GM12864 (cell line): ENCODE results near the gene MPRIP.

Experiments
- DNase-seq: peaks from one replicate; pipeline ENCODE4 v3.0.0-alpha.2; 2011; ENCODE audit warnings: low read depth
- H3K4me3 ChIP-seq: 2 replicates; pipeline ENCODE4 v1.5.1; 2011; ENCODE audit warnings: mild to moderate bottlenecking, low read depth, low read length, control low read depth
- CTCF ChIP-seq: IDR thresholded peaks from 2 replicates; pipeline ENCODE4 v1.5.1; 2011; ENCODE audit warnings: low read depth, mild to moderate bottlenecking, moderate library complexity, low read length, control low read depth, inconsistent platforms; ENCODE audit errors: missing control alignments

Gene MPRIP

DNA sequence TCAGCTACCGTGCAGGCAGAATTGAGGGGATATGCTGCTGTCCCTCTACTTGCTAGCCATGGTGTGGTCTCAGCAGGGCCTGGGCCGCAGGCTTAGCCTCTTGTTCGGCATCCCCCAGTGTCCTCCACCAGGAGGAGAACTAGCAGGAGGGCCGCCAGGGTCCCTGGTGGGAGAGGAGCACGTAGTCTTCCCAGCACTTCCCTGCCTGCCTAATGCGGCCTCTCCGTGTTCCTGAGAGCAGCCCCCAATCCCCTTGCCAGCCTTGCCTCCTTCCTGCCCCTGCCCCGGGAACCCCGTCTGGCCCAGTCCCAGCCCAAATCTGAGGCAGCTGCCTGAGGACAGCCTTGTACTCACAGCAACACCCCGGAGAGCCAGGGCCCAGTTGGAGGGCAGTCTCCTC lies 125.7 kb downstream of the MPRIP start:
- DNase-seq = no peak
- TF ChIP-seq CTCF = no peak
- no peak overlapping the region for H3K4me3 ChIP-seq

DNA sequence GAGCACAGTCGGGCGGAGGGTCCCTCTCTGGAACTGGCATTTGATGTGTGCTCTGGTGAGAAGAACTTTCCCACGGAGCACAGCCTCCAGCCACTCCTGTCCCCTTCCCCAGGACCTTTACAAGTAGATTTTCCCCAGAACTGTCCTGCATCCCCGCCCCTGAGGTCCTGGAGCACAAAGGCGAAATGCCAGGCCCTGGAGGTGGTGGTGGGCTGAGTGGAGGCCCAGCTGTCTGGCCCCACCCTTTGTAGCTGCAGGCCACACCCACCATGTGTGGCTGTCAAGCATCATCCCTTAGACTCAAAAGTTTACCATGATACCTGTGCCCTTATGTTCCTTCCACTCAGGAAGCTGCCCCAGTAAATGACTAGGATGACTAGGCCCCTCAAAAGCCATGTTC lies 126.1 kb downstream of the MPRIP start:
- TF ChIP-seq CTCF = no peak
- no peak for DNase-seq
- no peak overlapping the region for H3K4me3 ChIP-seq

DNA sequence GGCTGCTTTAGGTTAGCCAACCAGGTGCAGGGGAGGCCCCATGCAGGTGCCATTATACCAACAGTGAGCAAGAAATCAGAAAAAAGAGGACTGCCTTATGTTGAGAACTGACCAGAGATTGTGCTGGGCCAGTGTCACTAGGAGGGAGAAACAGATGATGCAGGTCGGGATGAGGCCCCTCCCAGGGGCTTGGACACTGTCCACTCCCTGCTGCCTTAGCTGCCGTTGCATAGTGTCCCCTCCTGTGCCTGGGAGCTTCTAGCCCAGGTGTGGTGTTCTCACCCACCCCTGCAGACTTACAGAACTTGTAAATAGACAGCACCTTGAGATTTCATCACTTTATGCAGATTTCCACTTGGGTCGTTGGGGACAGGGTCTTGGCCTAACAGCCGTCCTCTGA lies 127.1 kb downstream of the MPRIP start:
- no peak for DNase-seq
- TF ChIP-seq CTCF = no peak
- H3K4me3 ChIP-seq = no peak overlapping the region

- no peak overlapping the region for H3K4me3 ChIP-seq
- DNase-seq = no peak
- no peak for TF ChIP-seq CTCF
Measured at GRCh38 chr17:17170346-17170985, 128.2 kb downstream of the MPRIP start.

DNA sequence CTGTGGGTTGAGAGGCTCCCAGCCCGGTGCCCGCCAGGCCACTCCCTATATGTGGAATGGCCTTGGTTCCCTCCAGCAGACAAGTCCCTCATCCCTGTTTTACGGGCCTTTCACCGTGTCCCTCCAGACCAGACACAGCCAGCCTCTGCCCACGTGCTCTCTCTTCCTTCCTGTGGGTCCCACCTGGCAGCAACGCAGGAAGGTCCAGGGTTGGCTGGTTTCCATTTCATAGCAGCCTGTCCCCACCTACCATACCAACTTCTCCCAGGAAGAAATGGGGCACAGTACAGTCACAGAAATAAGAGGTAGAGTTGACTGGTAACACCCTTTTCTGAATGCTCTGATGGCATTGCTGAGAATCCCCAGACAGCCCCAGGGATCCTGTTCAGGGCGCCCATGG lies 128.9 kb downstream of the MPRIP start:
- no peak overlapping the region for H3K4me3 ChIP-seq
- DNase-seq = no peak
- no peak for TF ChIP-seq CTCF

DNA sequence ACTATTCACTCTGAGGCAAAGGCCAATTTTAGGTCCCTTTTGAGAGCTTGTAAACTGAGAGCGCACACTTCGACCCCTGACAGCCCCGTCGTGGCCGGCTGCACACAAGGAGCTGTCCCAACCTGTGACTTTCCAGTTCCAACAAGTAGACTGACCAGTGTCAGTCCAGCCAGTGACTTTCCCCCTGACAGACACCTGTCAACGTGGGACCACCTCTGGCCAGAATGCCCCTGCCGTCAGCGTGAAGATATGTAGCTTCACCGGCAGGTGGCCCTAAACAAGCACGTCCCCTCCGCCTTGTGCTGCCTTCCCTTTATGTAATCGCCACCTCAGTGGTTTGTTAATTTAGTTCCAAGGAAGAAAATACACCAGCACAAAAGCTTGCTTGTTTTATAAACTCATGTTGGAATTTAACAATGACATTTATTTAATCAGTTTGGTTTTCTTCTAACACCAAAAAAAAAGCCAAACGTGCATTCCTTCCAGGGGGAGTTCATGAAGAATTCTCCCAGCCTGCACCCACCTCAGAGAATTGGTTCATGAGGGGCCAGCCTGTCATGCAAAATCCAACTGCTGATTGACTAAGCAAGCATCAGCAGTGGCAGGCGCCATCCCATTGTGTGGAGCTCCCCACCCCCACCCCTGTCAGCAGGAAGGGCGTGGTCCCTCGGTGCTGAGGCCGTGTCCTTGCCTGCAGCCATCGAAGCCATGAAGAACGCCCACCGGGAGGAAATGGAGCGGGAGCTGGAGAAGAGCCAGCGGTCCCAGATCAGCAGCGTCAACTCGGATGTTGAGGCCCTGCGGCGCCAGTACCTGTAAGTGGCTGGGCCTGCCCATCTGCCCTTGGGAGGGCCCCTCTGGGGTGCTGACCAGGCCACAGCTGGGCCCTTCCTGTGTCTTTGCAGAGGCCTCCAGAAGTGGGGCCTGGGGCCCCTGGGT lies 130.0 kb downstream of the MPRIP start:
- no peak for DNase-seq
- no peak overlapping the region for H3K4me3 ChIP-seq
- no peak for TF ChIP-seq CTCF

DNA sequence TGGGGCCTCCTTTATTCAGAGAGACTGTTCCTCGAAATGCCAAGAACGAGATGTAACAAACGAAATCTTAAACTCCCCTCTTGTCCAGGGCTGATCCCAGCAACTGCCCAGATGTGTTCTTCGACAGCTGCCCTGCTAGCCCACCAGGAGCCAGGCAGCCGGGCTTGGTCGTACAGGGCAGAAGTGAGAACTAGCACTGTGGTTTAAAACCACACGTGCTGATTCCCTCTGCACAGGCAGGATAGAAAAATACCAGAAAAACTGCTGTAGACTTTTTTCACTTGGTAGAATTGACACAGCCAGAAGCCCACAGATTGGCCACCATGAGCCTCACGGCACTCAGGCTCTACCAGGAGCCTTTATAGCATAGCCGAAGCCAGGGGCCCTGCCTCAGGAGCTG lies 130.7 kb downstream of the MPRIP start:
- TF ChIP-seq CTCF = no peak
- DNase-seq = no peak
- H3K4me3 ChIP-seq = no peak overlapping the region
